ENCODE data around the gene DDX4. TPM values are rescaled to one million over a fixed set of nuclear protein-coding genes. Genes with fewer than 3 reads are reported as not detected.

Gene DDX4
- total and polyA plus RNA-seq, 4 donors = 0.03 TPM; not detected in 3

- TF ChIP-seq CTCF (IDR thresholded peaks at IDR 0.05; ENCODE audit: control extremely low read depth, extremely low read depth) = no peak
- H3K4me3 ChIP-seq = no peak overlapping the region
- H3K4me1 ChIP-seq (ENCODE audit: control insufficient read depth in 5 of 5, insufficient read depth in 5 of 5, low read length in 5 of 5) = no peaks in the 10 kb centered on the region
- DNase-seq = no peak
- no peaks in the 10 kb centered on the region for H3K36me3 ChIP-seq (ENCODE audit: control insufficient read depth in 4 of 4, insufficient read depth in 4 of 4, low read length in 4 of 4)
- WGBS, 2 donors = 69 to 84% methylated on average over 4 of the region's 4 CpGs
- H3K9ac ChIP-seq (ENCODE audit: insufficient read depth in 1 of 2, low read length in 2 of 2) = no peak overlapping the region
- H3K27ac ChIP-seq (ENCODE audit: low read depth in 1 of 2, low read length in 1 of 2) = no peak overlapping the region
- no peaks in the 10 kb centered on the region for H3K27me3 ChIP-seq (ENCODE audit: control insufficient read depth in 3 of 3, insufficient read depth in 3 of 3, low read length in 2 of 3)
- ATAC-seq (ENCODE audit: insufficient read depth, low FRiP score) = no peak
- H3K9me3 ChIP-seq (ENCODE audit: control insufficient read depth in 4 of 4, insufficient read depth in 3 of 4, low read length in 3 of 4) = no peaks in the 10 kb centered on the region
These were observed 13.6 kb upstream of the DDX4 start for GRCh38 chr5:55724281-55724680.

- Histone ChIP-seq H3K9ac (ENCODE audit: insufficient read depth in 1 of 2, low read length in 2 of 2) (no peak overlapping the region), H3K27me3 (ENCODE audit: control insufficient read depth in 3 of 3, insufficient read depth in 3 of 3, low read length in 2 of 3) (no peaks in the 10 kb centered on the region), H3K27ac (ENCODE audit: low read depth in 1 of 2, low read length in 1 of 2) (no peak overlapping the region), H3K9me3 (ENCODE audit: control insufficient read depth in 4 of 4, insufficient read depth in 3 of 4, low read length in 3 of 4) (no peaks in the 10 kb centered on the region), H3K4me1 (ENCODE audit: control insufficient read depth in 5 of 5, insufficient read depth in 5 of 5, low read length in 5 of 5) (no peaks in the 10 kb centered on the region), H3K36me3 (ENCODE audit: control insufficient read depth in 4 of 4, insufficient read depth in 4 of 4, low read length in 4 of 4) (no peaks in the 10 kb centered on the region), H3K4me3 (no peak overlapping the region)
- TF ChIP-seq CTCF (IDR thresholded peaks at IDR 0.05; ENCODE audit: control extremely low read depth, extremely low read depth) = no peak
- DNase-seq (no peak), ATAC-seq (ENCODE audit: insufficient read depth, low FRiP score) (no peak)
- 86 to 94% methylated on average over 3 of the region's 3 CpGs for WGBS, 2 donors
These were observed 6.0 kb upstream of the DDX4 start for GRCh38 chr5:55731848-55732247.

GRCh38 chr5:55732585-55732984 lies 5.3 kb upstream of the DDX4 start:
- DNase-seq = no peak
- no peaks in the 10 kb centered on the region for H3K36me3 ChIP-seq (ENCODE audit: control insufficient read depth in 4 of 4, insufficient read depth in 4 of 4, low read length in 4 of 4)
- TF ChIP-seq CTCF (IDR thresholded peaks at IDR 0.05; ENCODE audit: control extremely low read depth, extremely low read depth) = no peak
- peaks cover 0 to under 1% (median 0%) of the 10 kb centered on the region in 4 donors for H3K9me3 ChIP-seq (ENCODE audit: control insufficient read depth in 4 of 4, insufficient read depth in 3 of 4, low read length in 3 of 4)
- H3K4me1 ChIP-seq (ENCODE audit: control insufficient read depth in 5 of 5, insufficient read depth in 5 of 5, low read length in 5 of 5) = no peaks in the 10 kb centered on the region
- no peak overlapping the region for H3K27ac ChIP-seq (ENCODE audit: low read depth in 1 of 2, low read length in 1 of 2)
- H3K27me3 ChIP-seq (ENCODE audit: control insufficient read depth in 3 of 3, insufficient read depth in 3 of 3, low read length in 2 of 3) = no peaks in the 10 kb centered on the region
- H3K9ac ChIP-seq (ENCODE audit: insufficient read depth in 1 of 2, low read length in 2 of 2) = no peak overlapping the region
- no peak for ATAC-seq (ENCODE audit: insufficient read depth, low FRiP score)
- no peak overlapping the region for H3K4me3 ChIP-seq

GRCh38 chr5:55734658-55735057 lies 3.2 kb upstream of the DDX4 start:
- no peak overlapping the region for H3K4me3 ChIP-seq
- H3K4me1 ChIP-seq (ENCODE audit: control insufficient read depth in 5 of 5, insufficient read depth in 5 of 5, low read length in 5 of 5) = no peaks in the 10 kb centered on the region
- H3K9me3 ChIP-seq (ENCODE audit: control insufficient read depth in 4 of 4, insufficient read depth in 3 of 4, low read length in 3 of 4) = peaks cover 0 to 6% (median 0%) of the 10 kb centered on the region in 4 donors
- 47 to 64% methylated on average over 1 of the region's 1 CpG for WGBS, 2 donors
- no peak overlapping the region for H3K9ac ChIP-seq (ENCODE audit: insufficient read depth in 1 of 2, low read length in 2 of 2)
- H3K27ac ChIP-seq (ENCODE audit: low read depth in 1 of 2, low read length in 1 of 2) = no peak overlapping the region
- H3K27me3 ChIP-seq (ENCODE audit: control insufficient read depth in 3 of 3, insufficient read depth in 3 of 3, low read length in 2 of 3) = no peaks in the 10 kb centered on the region
- ATAC-seq (ENCODE audit: insufficient read depth, low FRiP score) (no peak), DNase-seq (no peak)
- H3K36me3 ChIP-seq (ENCODE audit: control insufficient read depth in 4 of 4, insufficient read depth in 4 of 4, low read length in 4 of 4) = no peaks in the 10 kb centered on the region
- no peak for TF ChIP-seq CTCF (IDR thresholded peaks at IDR 0.05; ENCODE audit: control extremely low read depth, extremely low read depth)
